ENCODE results near the gene KLHL26. TPM values are rescaled to one million over a fixed set of nuclear protein-coding genes. Genes with fewer than 3 reads are reported as not detected.

The KLHL26 gene, protein sequence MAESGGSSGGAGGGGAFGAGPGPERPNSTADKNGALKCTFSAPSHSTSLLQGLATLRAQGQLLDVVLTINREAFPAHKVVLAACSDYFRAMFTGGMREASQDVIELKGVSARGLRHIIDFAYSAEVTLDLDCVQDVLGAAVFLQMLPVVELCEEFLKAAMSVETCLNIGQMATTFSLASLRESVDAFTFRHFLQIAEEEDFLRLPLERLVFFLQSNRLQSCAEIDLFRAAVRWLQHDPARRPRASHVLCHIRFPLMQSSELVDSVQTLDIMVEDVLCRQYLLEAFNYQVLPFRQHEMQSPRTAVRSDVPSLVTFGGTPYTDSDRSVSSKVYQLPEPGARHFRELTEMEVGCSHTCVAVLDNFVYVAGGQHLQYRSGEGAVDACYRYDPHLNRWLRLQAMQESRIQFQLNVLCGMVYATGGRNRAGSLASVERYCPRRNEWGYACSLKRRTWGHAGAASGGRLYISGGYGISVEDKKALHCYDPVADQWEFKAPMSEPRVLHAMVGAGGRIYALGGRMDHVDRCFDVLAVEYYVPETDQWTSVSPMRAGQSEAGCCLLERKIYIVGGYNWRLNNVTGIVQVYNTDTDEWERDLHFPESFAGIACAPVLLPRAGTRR
- 2.1 TPM for total RNA-seq

DNA sequence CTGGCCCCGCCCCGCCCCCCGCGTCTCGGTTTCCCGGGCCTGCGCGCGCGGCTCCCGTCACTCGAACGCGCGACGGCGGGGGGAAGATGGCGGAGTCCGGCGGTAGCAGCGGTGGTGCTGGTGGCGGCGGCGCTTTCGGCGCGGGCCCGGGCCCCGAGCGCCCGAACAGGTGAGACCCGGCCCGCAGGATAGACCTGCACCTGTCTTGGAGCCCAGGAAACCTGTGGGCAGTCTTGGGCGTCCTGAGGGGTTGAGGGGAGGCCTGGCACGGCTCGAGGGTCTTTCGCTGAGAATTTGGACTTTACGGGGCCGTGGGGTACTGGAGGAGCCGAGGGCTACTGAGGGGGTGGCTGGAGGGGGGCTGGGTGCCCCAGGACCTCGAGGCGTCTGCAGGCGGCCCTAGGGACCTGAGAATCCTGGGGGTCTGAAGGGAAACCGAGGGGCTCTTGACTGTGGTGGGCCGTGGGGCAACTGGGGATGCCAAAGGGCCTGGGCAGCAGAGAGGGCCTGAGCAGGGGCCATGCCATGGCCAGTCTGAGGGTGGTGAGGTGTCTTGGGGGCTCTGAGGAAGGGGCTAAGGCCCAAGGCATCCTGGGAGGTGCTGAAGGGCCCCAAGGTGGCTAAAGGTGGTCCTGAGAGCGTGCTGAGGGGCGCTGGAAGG is at the start of gene KLHL26:
TSS of gene KLHL26 (plus strand) at position 60 of the 661 bp plus-strand sequence. CDS start at position 87, 27 bp downstream.
- no peaks in the 10 kb centered on the region for H3K9me3 ChIP-seq (ENCODE audit: control insufficient read depth in 3 of 3, low read length in 3 of 3)
- H3K9ac ChIP-seq (ENCODE audit: low read depth in 1 of 3, low read length in 3 of 3), result peak within 1 kb of the TSS; percentile 87 to 97 (median 95)
- peaks cover 12 to 18% (median 12%) of the 10 kb centered on the region in 3 donors for H3K4me1 ChIP-seq (ENCODE audit: control insufficient read depth in 3 of 3, insufficient read depth in 3 of 3, low read length in 3 of 3)
- peak within 1 kb of the TSS; percentile 88 for H3K27ac ChIP-seq (ENCODE audit: low read depth, low read length)
- no peaks in the 10 kb centered on the region for H3K36me3 ChIP-seq (ENCODE audit: control insufficient read depth in 3 of 3, insufficient read depth in 3 of 3, low read length in 3 of 3)
- no peaks in the 10 kb centered on the region for H3K27me3 ChIP-seq (ENCODE audit: control insufficient read depth in 3 of 3, insufficient read depth in 3 of 3, low read length in 3 of 3)
- H3K4me3 ChIP-seq (ENCODE audit: low read length in 3 of 3), result peak within 1 kb of the TSS; percentile 78 to 90 (median 86)

DNA sequence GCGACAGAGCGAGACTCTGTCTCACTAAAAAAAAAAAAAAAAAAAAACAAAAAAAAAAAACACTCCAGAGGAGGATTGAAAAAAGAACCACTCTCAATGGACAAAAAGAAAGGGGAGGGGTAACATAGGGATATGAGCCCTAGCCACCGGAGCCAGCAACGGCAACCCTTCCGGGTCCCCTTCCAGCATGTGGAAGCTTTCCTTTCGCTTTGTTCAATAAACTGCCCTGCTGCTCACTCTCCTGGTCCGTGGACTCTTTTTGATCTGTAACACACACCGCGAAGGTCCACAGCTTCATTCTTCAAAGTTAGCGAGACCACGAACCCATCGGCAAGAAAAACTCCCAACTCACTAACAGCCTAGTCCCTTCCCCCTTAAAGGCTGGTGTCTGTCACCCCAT is 49.3 kb upstream of the KLHL26 start:
- Histone ChIP-seq H3K4me3 (ENCODE audit: low read length in 3 of 3) (peak overlapping the region in 2 of 3 donors; percentile 76 to 87), H3K27ac (ENCODE audit: low read depth, low read length) (no peak overlapping the region), H3K27me3 (ENCODE audit: control insufficient read depth in 3 of 3, insufficient read depth in 3 of 3, low read length in 3 of 3) (no peaks in the 10 kb centered on the region), H3K36me3 (ENCODE audit: control insufficient read depth in 3 of 3, insufficient read depth in 3 of 3, low read length in 3 of 3) (peaks cover 3 to 13% (median 6%) of the 10 kb centered on the region in 3 donors), H3K9ac (ENCODE audit: low read depth in 1 of 3, low read length in 3 of 3) (peak overlapping the region in 1 of 3 donors; percentile 84), H3K4me1 (ENCODE audit: control insufficient read depth in 3 of 3, insufficient read depth in 3 of 3, low read length in 3 of 3) (peaks cover 28 to 36% (median 33%) of the 10 kb centered on the region in 3 donors), H3K9me3 (ENCODE audit: control insufficient read depth in 3 of 3, low read length in 3 of 3) (no peaks in the 10 kb centered on the region)

DNA sequence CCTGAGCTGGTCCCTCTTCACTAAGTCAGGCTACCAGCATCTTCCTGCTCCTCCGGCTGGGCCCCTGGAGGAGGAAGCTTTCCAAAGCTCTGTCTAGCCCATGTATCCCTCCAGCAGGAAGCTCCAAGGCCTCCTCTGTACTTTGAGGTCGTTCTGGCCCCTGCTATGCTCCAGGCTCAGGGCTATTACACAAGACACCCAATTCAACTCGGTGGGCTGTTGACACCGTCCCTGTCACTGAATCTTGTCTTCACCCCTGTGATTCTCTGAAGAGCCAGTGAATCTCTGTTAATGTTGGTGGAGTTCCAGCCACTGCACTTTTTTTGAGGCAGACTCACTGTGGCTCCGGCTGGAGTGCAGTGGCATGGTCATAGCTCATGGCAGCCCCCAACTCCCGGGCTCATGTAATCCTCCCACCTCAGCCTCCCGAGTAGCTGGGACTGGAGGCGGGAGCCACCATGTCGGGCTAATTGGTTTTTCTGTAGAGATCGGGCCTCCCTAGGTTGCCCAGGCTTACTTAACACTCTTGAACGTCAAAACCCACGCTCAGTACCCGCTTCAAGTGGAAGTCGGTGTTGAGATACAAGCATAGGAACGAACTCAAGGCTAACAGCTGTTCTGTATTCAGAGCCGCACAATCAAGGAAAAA is 48.7 kb upstream of the KLHL26 start:
- Histone ChIP-seq H3K9me3 (ENCODE audit: control insufficient read depth in 3 of 3, low read length in 3 of 3) (no peaks in the 10 kb centered on the region), H3K27ac (ENCODE audit: low read depth, low read length) (peak overlapping the region; percentile 79), H3K27me3 (ENCODE audit: control insufficient read depth in 3 of 3, insufficient read depth in 3 of 3, low read length in 3 of 3) (no peaks in the 10 kb centered on the region), H3K4me1 (ENCODE audit: control insufficient read depth in 3 of 3, insufficient read depth in 3 of 3, low read length in 3 of 3) (peaks cover 28 to 36% (median 33%) of the 10 kb centered on the region in 3 donors), H3K4me3 (ENCODE audit: low read length in 3 of 3) (peak overlapping the region; percentile 76 to 89 (median 87)), H3K9ac (ENCODE audit: low read depth in 1 of 3, low read length in 3 of 3) (peak overlapping the region; percentile 80 to 96 (median 84)), H3K36me3 (ENCODE audit: control insufficient read depth in 3 of 3, insufficient read depth in 3 of 3, low read length in 3 of 3) (peaks cover 3 to 13% (median 6%) of the 10 kb centered on the region in 3 donors)

DNA sequence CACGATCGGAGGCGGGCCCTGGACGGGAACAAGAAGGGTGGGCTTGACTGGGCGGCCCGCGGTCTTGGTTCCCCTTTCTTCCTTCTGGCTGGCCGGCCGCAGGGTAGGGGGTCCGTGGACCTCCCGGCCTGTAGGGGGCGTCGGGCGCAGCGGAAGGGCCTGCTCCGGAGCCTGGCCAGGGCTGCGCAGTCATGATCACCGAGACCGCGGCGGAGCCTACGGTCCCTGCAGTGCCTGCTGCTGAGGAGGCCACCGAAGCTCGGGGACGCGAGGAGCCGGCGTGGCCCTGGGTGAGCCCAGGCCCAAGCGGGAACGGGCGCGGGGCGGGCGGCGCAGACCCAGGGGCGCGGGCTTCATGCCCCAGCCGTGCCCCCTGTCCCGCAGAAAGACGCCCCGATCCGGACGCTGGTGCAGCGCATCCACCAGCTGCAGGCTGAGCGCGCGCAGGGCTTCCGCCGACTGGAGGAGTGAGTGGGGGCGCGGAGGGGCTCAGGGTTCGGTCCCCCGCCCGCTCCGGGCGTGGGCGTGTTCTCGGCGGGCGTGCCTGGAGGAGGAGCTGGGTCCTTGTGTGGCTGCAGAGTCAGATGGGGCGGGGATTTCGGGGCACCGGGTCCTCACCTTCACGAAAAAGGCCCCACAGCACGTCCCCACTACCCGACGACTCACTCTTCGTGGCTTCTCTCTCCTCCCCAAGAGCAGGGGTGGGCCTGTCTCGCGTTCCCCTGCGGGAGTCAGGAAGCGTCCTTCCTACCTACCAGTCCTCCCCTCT is 48.0 kb upstream of the KLHL26 start, which contains the start of gene REX1BD:
TSS of gene REX1BD (plus strand) at position 188 of the 769 bp plus-strand sequence. CDS start at position 192, 4 bp downstream.
- Histone ChIP-seq H3K4me3 (ENCODE audit: low read length in 3 of 3) (peak within 1 kb of the TSS; percentile 76 to 89 (median 87)), H3K9me3 (ENCODE audit: control insufficient read depth in 3 of 3, low read length in 3 of 3) (no peaks in the 10 kb centered on the region), H3K27ac (ENCODE audit: low read depth, low read length) (peak within 1 kb of the TSS; percentile 79)

DNA sequence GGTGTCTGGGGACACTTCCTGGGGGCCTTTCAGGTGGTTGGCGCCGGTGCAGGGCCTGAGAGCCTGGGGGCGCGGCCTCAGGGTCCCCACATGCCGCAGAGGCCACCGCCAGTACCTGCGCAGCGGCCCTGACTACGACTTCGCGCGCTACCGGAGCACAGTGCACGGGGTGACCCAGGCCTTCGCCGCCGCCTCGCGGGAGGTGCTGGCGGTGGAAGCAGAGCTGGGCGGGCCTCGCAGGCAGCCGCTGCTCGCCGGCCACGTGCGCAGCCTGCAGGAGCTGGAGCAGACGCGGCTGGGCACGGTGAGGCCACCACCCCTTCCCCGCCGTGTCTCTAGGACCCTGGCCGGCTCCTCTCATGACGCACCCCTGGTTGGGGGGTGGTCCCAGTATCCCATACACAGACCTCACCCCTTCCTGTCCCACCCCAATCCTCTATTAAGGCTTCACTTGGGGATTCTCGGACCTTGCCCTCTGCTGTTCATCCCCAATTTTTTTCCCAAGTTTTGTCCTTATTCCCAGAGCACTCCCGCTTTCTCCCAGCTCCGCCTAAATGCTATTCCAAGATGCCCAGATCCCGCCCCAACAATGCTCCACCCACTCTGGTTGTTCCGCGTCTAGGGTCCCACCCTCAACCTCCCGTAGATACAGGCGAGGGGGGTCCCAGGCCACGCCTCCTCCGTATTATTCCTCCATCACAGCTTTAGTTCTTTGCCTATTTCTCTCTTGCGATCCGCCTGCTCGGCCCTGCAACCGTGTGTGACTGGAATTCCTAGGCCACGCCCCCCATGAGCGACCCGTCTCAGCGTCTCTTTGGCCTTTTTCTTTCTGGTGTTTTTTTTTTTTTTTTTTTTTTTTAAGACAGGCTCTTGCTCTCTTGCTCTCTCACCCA is 47.2 kb upstream of the KLHL26 start:
- no peaks in the 10 kb centered on the region for H3K27me3 ChIP-seq (ENCODE audit: control insufficient read depth in 3 of 3, insufficient read depth in 3 of 3, low read length in 3 of 3)
- peak overlapping the region; percentile 76 to 89 (median 87) for H3K4me3 ChIP-seq (ENCODE audit: low read length in 3 of 3)
- H3K36me3 ChIP-seq (ENCODE audit: control insufficient read depth in 3 of 3, insufficient read depth in 3 of 3, low read length in 3 of 3), result peaks cover 3 to 13% (median 6%) of the 10 kb centered on the region in 3 donors
- H3K27ac ChIP-seq (ENCODE audit: low read depth, low read length), result peak overlapping the region; percentile 79
- H3K9me3 ChIP-seq (ENCODE audit: control insufficient read depth in 3 of 3, low read length in 3 of 3), result no peaks in the 10 kb centered on the region
- H3K4me1 ChIP-seq (ENCODE audit: control insufficient read depth in 3 of 3, insufficient read depth in 3 of 3, low read length in 3 of 3), result peaks cover 29 to 43% (median 41%) of the 10 kb centered on the region in 3 donors
- H3K9ac ChIP-seq (ENCODE audit: low read depth in 1 of 3, low read length in 3 of 3), result peak overlapping the region; percentile 77 to 96 (median 84)

More for the DNA sequence above, 48.0 kb upstream of the KLHL26 start, which contains the start of gene REX1BD:
- peaks cover 28 to 42% (median 36%) of the 10 kb centered on the region in 3 donors for H3K4me1 ChIP-seq (ENCODE audit: control insufficient read depth in 3 of 3, insufficient read depth in 3 of 3, low read length in 3 of 3)
- H3K36me3 ChIP-seq (ENCODE audit: control insufficient read depth in 3 of 3, insufficient read depth in 3 of 3, low read length in 3 of 3), result peaks cover 3 to 13% (median 6%) of the 10 kb centered on the region in 3 donors
- H3K27me3 ChIP-seq (ENCODE audit: control insufficient read depth in 3 of 3, insufficient read depth in 3 of 3, low read length in 3 of 3), result no peaks in the 10 kb centered on the region
- H3K9ac ChIP-seq (ENCODE audit: low read depth in 1 of 3, low read length in 3 of 3), result peak within 1 kb of the TSS; percentile 80 to 96 (median 84)

DNA sequence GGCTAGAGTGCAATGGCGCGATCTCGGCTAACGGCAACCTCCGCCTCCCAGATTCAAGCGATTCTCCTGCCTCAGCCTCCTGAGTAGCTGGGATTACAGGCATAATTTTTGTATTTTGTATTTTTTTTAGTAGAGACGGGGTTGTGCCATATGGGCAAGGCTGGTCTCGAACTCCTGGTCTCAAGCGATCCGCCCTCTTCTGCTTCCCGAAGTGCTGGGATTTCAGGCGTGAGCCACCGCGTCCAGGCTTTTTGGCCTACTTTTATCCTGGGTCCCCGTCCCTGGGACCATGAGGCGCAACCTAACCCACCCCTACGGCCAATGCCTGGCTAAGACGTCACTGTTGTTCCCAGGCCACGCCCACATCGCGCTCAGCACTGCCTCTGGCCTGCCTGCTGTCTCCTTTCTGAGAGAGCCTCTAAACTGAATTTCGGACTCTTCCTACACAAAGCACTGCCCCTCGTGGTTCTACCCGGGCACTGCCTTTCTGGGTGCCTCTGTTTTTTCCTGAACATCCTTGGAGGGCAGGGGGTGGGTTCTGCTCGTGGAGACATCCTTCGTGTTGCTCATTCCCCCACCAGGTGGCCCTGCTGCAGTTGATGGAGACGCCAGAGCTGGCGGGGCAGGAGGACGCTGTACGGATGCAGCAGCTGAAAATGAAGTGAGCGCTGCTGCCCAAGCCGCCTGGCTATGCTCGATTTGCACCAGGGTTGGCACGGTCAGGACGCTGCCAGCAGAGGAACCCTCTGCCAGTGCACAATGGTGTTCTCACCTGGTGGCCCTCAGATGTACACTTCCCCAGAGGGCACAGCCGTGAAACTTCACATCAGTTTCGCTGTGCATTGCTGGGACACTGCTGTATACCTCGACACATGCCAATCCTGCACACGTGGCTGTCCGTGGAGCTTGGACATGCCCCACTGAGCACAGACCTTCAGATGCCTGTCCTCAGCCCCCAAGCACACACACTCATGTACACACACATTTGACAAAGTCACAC is 46.3 kb upstream of the KLHL26 start:
- Histone ChIP-seq H3K4me3 (ENCODE audit: low read length in 3 of 3) (peak overlapping the region in 2 of 3 donors; percentile 11 to 87), H3K4me1 (ENCODE audit: control insufficient read depth in 3 of 3, insufficient read depth in 3 of 3, low read length in 3 of 3) (peaks cover 37 to 52% (median 49%) of the 10 kb centered on the region in 3 donors), H3K9ac (ENCODE audit: low read depth in 1 of 3, low read length in 3 of 3) (peak overlapping the region in 1 of 3 donors; percentile 96)

DNA sequence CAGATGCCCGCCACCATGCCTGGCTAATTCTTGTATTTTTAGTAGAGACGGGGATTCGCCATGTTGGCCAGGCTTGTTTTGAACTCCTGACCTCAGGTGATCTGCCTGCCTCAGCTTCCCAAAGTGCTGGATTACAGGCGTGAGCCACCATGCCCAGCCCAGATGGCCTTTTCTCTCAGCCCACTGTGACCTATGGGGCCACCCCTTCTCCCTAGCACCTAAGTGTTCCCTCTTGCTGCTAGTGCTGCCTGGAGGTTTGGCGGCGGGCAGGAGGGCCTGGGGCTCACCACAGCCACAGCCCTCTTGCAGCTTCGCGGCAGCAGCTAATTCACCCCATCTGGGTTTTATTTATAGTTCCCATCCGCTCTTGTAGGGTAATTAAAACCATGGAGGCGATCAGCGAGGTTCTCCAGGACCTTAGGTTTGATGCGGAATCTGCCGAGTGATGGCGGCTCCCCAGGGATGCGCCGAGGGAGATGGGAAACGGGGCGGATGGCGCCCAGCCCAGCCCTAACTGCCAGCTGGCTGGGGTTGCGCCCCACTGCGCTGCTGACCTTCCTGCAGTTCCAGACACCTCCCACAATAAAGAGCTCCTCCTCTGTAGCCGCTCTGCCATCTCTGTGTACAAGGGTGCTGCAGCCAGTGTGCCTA is 45.0 kb upstream of the KLHL26 start:
- peaks cover 37 to 53% (median 49%) of the 10 kb centered on the region in 3 donors for H3K4me1 ChIP-seq (ENCODE audit: control insufficient read depth in 3 of 3, insufficient read depth in 3 of 3, low read length in 3 of 3)
- H3K4me3 ChIP-seq (ENCODE audit: low read length in 3 of 3), result no peak overlapping the region
- peaks cover 3 to 13% (median 6%) of the 10 kb centered on the region in 3 donors for H3K36me3 ChIP-seq (ENCODE audit: control insufficient read depth in 3 of 3, insufficient read depth in 3 of 3, low read length in 3 of 3)
- no peaks in the 10 kb centered on the region for H3K9me3 ChIP-seq (ENCODE audit: control insufficient read depth in 3 of 3, low read length in 3 of 3)
- H3K9ac ChIP-seq (ENCODE audit: low read depth in 1 of 3, low read length in 3 of 3), result no peak overlapping the region
- peaks cover 0 to 8% (median 6%) of the 10 kb centered on the region in 3 donors for H3K27me3 ChIP-seq (ENCODE audit: control insufficient read depth in 3 of 3, insufficient read depth in 3 of 3, low read length in 3 of 3)
- no peak overlapping the region for H3K27ac ChIP-seq (ENCODE audit: low read depth, low read length)

More for the DNA sequence above, 46.3 kb upstream of the KLHL26 start:
- H3K36me3 ChIP-seq (ENCODE audit: control insufficient read depth in 3 of 3, insufficient read depth in 3 of 3, low read length in 3 of 3), result peaks cover 3 to 13% (median 6%) of the 10 kb centered on the region in 3 donors
- no peaks in the 10 kb centered on the region for H3K9me3 ChIP-seq (ENCODE audit: control insufficient read depth in 3 of 3, low read length in 3 of 3)
- no peak overlapping the region for H3K27ac ChIP-seq (ENCODE audit: low read depth, low read length)
- peaks cover 0 to 4% (median 3%) of the 10 kb centered on the region in 3 donors for H3K27me3 ChIP-seq (ENCODE audit: control insufficient read depth in 3 of 3, insufficient read depth in 3 of 3, low read length in 3 of 3)

Data from skeletal muscle tissue (tissue), 4 donors.